Diencephalon (tissue), 1 donor: ENCODE results near the gene DHRS9. TPM values are rescaled to one million over a fixed set of nuclear protein-coding genes. Genes with fewer than 3 reads are reported as not detected.

ENCODE experiments used
- total RNA-seq: library from RNA; depleted of rRNA; stranded (reverse); fragments of >200 nt; gene quantifications from one replicate; pipeline ENCODE4 v1.2.3, GENCODE V29; 2014

DHRS9 gene
- total RNA-seq: 1.6 TPM

DNA sequence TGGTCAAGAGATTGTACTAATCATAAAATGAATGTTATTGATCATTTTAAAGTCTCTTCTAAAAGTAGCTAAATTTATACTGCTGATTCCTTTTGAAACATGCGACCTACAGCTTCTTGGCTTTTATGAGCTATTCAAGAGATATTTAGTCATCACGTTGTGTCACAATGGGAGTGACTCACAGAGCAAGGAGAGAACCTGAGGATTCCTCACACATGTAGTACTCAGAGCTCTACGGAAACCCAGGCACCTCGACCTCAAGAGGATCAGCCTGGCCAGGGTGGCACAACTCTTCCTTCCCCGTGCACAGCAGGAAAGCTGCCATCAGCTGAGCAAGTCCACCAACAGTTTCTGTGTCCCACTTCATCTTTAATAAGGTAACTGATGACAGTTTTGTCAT is at the start of gene DHRS9:
DHRS9 (plus strand) TSS at position 223 of the 400 bp plus-strand sequence. CDS start 12,019 bp downstream, outside the sequence.

DNA sequence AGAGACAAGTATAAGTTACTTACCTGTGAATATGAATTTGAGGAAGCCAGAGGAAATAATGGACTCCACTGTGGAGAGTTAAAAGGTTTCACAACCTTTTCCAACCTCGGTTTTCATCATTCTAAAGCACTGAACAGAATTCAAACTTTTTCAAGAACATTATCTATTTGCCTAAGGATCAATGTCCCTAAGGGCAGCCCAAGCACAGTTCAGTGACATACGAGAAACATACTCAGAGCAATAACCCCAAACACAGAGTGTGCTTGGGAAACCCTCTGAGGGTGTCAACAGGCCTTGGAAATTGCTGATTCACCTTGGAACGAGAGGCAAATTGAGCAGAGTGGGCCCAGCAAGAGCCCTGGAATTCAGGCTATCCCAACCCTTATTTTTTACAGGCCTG is 38.2 kb upstream of the DHRS9 start, which contains the start of gene ABCB11:
ABCB11 (minus strand) TSS at position 123 of the 400 bp plus-strand sequence. CDS start 13,199 bp downstream, outside the sequence.

Other genes starting within 250 kb of the DHRS9 start
- gene SPC25, start 179.1 kb upstream of the DHRS9 start, total RNA-seq: 9.2 TPM
- gene G6PC2, start 168.3 kb upstream of the DHRS9 start, total RNA-seq: not detected
- 1.2 TPM for gene ABCB11, start 38.2 kb upstream of the DHRS9 start, total RNA-seq